ENCODE data around the gene STK32C.

DNA sequence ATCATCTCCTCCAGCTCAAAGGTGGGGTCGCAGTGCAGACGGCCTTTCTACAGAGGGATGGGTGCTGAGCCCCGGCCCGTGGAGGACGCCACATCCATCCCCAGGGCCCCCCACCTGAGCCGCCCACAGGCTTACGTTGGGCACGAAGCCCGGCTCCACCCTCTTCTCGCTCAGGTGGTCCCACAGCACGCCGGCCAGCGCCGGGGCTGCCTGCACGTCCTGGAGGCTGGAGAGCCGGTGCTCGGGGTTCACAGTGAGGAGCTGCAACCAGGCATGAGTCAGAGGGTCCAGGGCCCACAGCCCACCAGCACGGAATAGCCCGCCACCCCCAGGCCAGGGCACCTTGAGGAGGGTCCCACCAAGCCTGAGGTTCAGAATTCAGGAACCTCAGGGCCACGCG lies 85.0 kb downstream of the STK32C start:
- TF ChIP-seq POLR2AphosphoS5 (IDR thresholded peaks at IDR 0.05; ENCODE audit: borderline replicate concordance, low read depth, low read length) (no peak), EZH2 (IDR thresholded peaks at IDR 0.05) (no peak)

Measured in SK-N-MC (cell line).